Stimulated activated CD8-positive, alpha-beta memory T cell treated with anti-CD3 and anti-CD28 coated beads, Interleukin-7, amount 100 ng/mL, for 1 hour (primary cell): ENCODE measurements around the gene ZYG11B.
"Not testable (repeated sequence)": the region's sequence is repeated elsewhere in the genome, so short reads cannot be mapped to it uniquely, and the experiment has no call there.

Source experiments
- DNase-seq, 2 donors: peaks; one replicate each; pipeline ENCODE4 v3.0.0-alpha.2; 2020; ENCODE audit warnings: low read depth in 2 of 2

Gene ZYG11B

GRCh38 chr1:52726265-52727113 is at the start of gene ZYG11B:
Gene ZYG11B (plus strand): TSS chr1:52726453. CDS start chr1:52726654, 201 bp downstream.
- DNase-seq, result peak; percentile 80 to 83

- DNase-seq, result no peak
Measured at GRCh38 chr1:52677076-52677806, 49.0 kb upstream of the ZYG11B start.

GRCh38 chr1:52679048-52679447 is 47.2 kb upstream of the ZYG11B start:
- no peak for DNase-seq

- no peak for DNase-seq
Measured at GRCh38 chr1:52679498-52679897, 46.8 kb upstream of the ZYG11B start.

GRCh38 chr1:52680353-52680752 is 45.9 kb upstream of the ZYG11B start:
- DNase-seq, result no peak

- DNase-seq, result no peak
Measured at GRCh38 chr1:52681136-52681535, 45.1 kb upstream of the ZYG11B start.

- no peak for DNase-seq
Measured at GRCh38 chr1:52683367-52683940, 42.8 kb upstream of the ZYG11B start.

- DNase-seq, result no peak
Measured at GRCh38 chr1:52684545-52684944, 41.7 kb upstream of the ZYG11B start.

GRCh38 chr1:52686261-52686751 is 39.9 kb upstream of the ZYG11B start:
- DNase-seq, result peak; percentile 42 to 63

- no peak for DNase-seq
Measured at GRCh38 chr1:52686830-52687229, 39.4 kb upstream of the ZYG11B start.

GRCh38 chr1:52691821-52692220 is 34.4 kb upstream of the ZYG11B start:
- DNase-seq, result no peak

- DNase-seq, result no peak
Measured at GRCh38 chr1:52692697-52693096, 33.6 kb upstream of the ZYG11B start.

GRCh38 chr1:52693351-52693750 is 32.9 kb upstream of the ZYG11B start:
- not testable (repeated sequence) for DNase-seq

GRCh38 chr1:52693843-52694242 is 32.4 kb upstream of the ZYG11B start:
- no peak for DNase-seq

- no peak for DNase-seq
Measured at GRCh38 chr1:52695627-52696026, 30.6 kb upstream of the ZYG11B start.

- DNase-seq, result peak; percentile 14 to 21
Measured at GRCh38 chr1:52697795-52698674, 28.2 kb upstream of the ZYG11B start, which contains the start of gene COA7. Gene COA7 (minus strand): TSS chr1:52698347. CDS start chr1:52698326, 21 bp downstream.

GRCh38 chr1:52702886-52703787 is 23.1 kb upstream of the ZYG11B start:
- DNase-seq, result peak; percentile 49 to 53

GRCh38 chr1:52706136-52706670 is 20.1 kb upstream of the ZYG11B start:
- DNase-seq, result no peak

- DNase-seq, result no peak
Measured at GRCh38 chr1:52706941-52707926, 19.0 kb upstream of the ZYG11B start.
